Measurements from ENCODE around the gene FAF1. TPM values are rescaled to one million over a fixed set of nuclear protein-coding genes. Genes with fewer than 3 reads are reported as not detected.

Gene FAF1
- total RNA-seq, 1 experiment from 2014 or later: 73.2 TPM

GRCh38 chr1:50488356-50488755 lies 471.7 kb downstream of the FAF1 start:
- Histone ChIP-seq H3K27me3 (ENCODE audit: insufficient read depth, low read length) (no peaks in the 10 kb centered on the region), H3K9ac (ENCODE audit: low read length) (no peak overlapping the region), H3K79me2 (ENCODE audit: insufficient read depth, low read length) (no peaks in the 10 kb centered on the region), H3K9me3 (ENCODE audit: control insufficient read depth in 1 of 2, insufficient read depth in 1 of 2, low read depth in 1 of 2, low read length in 2 of 2) (no peaks in the 10 kb centered on the region), H3K4me2 (ENCODE audit: low read length) (no peak overlapping the region), H3K4me3 (replicated peaks in 1 of 2; ENCODE audit: low read depth in 1 of 2, low read length in 2 of 2) (no peak overlapping the region), H3K36me3 (ENCODE audit: control insufficient read depth in 1 of 2, insufficient read depth in 2 of 2, low read length in 2 of 2) (no peaks in the 10 kb centered on the region), H3K9me2 (ENCODE audit: insufficient read depth) (no peaks in the 10 kb centered on the region), H3K27ac (ENCODE audit: low read depth, low read length) (no peak overlapping the region), H2AFZ (ENCODE audit: low read depth, low read length, poor library complexity, severe bottlenecking) (no peak overlapping the region), H3K4me1 (ENCODE audit: control insufficient read depth in 1 of 2, insufficient read depth in 2 of 2, low read length in 2 of 2) (no peaks in the 10 kb centered on the region), H4K20me1 (ENCODE audit: insufficient read depth) (no peaks in the 10 kb centered on the region)
- ChIA-PET CTCF (no interaction called here), POLR2A (no interaction called here), RAD21 (ENCODE audit: low non-redundant PET in 1 of 2, low total read pairs in 2 of 2, uncharacterized antibody in 2 of 2, unreplicated experiment in 2 of 2) (no interaction called here)
- no TSS peak for BruUV-seq (replicated peaks)
- DNase-seq (ENCODE audit: low read depth, low spot score) (no peak), ATAC-seq (no peak)
- intact Hi-C loops (cut with micrococcal nuclease): no loop called here
- TF ChIP-seq ZBTB33 (IDR thresholded peaks at IDR 0.05; ENCODE audit: extremely low read depth, insufficient replicate concordance, low read length) (no peak), ZFX (IDR thresholded peaks at IDR 0.05) (no peak), EGR1 (IDR thresholded peaks at IDR 0.05; ENCODE audit: low read depth) (no peak), POLR2A (IDR thresholded peaks at IDR 0.05; ENCODE audit: borderline replicate concordance, extremely low read depth, insufficient read depth, insufficient read length) (no peak), ZNF274 (IDR thresholded peaks at IDR 0.05; ENCODE audit: low read depth, low read length) (no peak), SRF (IDR thresholded peaks at IDR 0.05; ENCODE audit: low read depth) (no peak)

DNA sequence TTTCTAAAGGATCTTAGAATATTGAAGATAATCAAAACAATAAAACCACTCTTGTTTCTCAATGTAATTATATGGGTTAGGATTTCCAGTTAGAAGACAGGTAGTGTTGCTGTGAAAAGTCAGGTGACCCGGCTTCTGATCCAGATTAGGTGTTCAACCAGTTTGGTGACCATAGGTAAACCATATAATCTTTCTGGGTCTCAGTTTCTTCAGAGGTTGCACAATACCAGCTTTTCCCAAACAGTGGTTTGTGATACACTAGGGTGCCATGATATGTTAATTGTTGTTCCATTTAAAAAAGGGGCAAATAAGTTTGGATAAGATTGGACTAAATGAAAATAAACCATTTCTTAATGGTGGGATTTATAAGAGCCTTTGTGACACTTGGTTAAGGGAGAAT lies 472.3 kb downstream of the FAF1 start:
- Histone ChIP-seq H3K79me2 (ENCODE audit: insufficient read depth, low read length) (no peaks in the 10 kb centered on the region), H3K4me3 (replicated peaks in 1 of 2; ENCODE audit: low read depth in 1 of 2, low read length in 2 of 2) (no peak overlapping the region), H3K9me2 (ENCODE audit: insufficient read depth) (no peaks in the 10 kb centered on the region), H3K9ac (ENCODE audit: low read length) (no peak overlapping the region), H3K4me2 (ENCODE audit: low read length) (no peak overlapping the region), H4K20me1 (ENCODE audit: insufficient read depth) (no peaks in the 10 kb centered on the region), H3K36me3 (ENCODE audit: control insufficient read depth in 1 of 2, insufficient read depth in 2 of 2, low read length in 2 of 2) (no peaks in the 10 kb centered on the region), H3K27ac (ENCODE audit: low read depth, low read length) (no peak overlapping the region), H2AFZ (ENCODE audit: low read depth, low read length, poor library complexity, severe bottlenecking) (no peak overlapping the region), H3K4me1 (ENCODE audit: control insufficient read depth in 1 of 2, insufficient read depth in 2 of 2, low read length in 2 of 2) (no peaks in the 10 kb centered on the region), H3K9me3 (ENCODE audit: control insufficient read depth in 1 of 2, insufficient read depth in 1 of 2, low read depth in 1 of 2, low read length in 2 of 2) (no peaks in the 10 kb centered on the region), H3K27me3 (ENCODE audit: insufficient read depth, low read length) (no peaks in the 10 kb centered on the region)
- ChIA-PET RAD21 (ENCODE audit: low non-redundant PET in 1 of 2, low total read pairs in 2 of 2, uncharacterized antibody in 2 of 2, unreplicated experiment in 2 of 2) (no interaction called here), POLR2A (no interaction called here), CTCF (no interaction called here)
- intact Hi-C loops (cut with micrococcal nuclease): no loop called here
- DNase-seq (ENCODE audit: low read depth, low spot score) (no peak), ATAC-seq (no peak)
- no TSS peak for BruUV-seq (replicated peaks)
- TF ChIP-seq ZBTB33 (IDR thresholded peaks at IDR 0.05; ENCODE audit: extremely low read depth, insufficient replicate concordance, low read length) (no peak), YY1 (IDR thresholded peaks at IDR 0.05; ENCODE audit: extremely low read depth, insufficient replicate concordance, low read depth, low read length) (no peak), ELF1 (IDR thresholded peaks at IDR 0.05; ENCODE audit: borderline replicate concordance, low read depth) (no peak), EZH2phosphoT487 (IDR thresholded peaks at IDR 0.05; ENCODE audit: borderline replicate concordance) (no peak), ZFX (IDR thresholded peaks at IDR 0.05) (no peak), ZNF274 (IDR thresholded peaks at IDR 0.05; ENCODE audit: low read depth, low read length) (no peak), MAX (IDR thresholded peaks at IDR 0.05) (no peak), POLR2AphosphoS5 (IDR thresholded peaks at IDR 0.05; ENCODE audit: low read depth, low read length) (no peak), TCF7L2 (IDR thresholded peaks at IDR 0.05; ENCODE audit: borderline replicate concordance, extremely low read depth, insufficient read depth, insufficient read length) (no peak), SIN3A (IDR thresholded peaks at IDR 0.05; ENCODE audit: low read depth) (no peak), CEBPB (IDR thresholded peaks at IDR 0.05; ENCODE audit: low read depth) (no peak), EZH2 (IDR thresholded peaks at IDR 0.05) (no peak), SRF (IDR thresholded peaks at IDR 0.05; ENCODE audit: low read depth) (no peak), POLR2A (IDR thresholded peaks at IDR 0.05; ENCODE audit: borderline replicate concordance, extremely low read depth, insufficient read depth, insufficient read length) (no peak)
